C1 segment of cervical spinal cord (tissue), 14 donors: Measurements from ENCODE around the gene DNPEP.

Experiments
- DNase-seq, 14 donors: peaks; one replicate each; lab custom pipeline; 2025; lab: John Stamatoyannopoulos, UW

The DNPEP gene

GRCh38 chr2:219387306-219388120 lies at the start of gene DNPEP:
Gene DNPEP (minus strand): TSS chr2:219387912. CDS start chr2:219387794, 118 bp downstream.
- peak in 11 of 14 donors; percentile 54 to 100 (median 97) for DNase-seq

- DNase-seq = no peak
Measured at GRCh38 chr2:219437141-219437540, 49.4 kb upstream of the DNPEP start.

DNA sequence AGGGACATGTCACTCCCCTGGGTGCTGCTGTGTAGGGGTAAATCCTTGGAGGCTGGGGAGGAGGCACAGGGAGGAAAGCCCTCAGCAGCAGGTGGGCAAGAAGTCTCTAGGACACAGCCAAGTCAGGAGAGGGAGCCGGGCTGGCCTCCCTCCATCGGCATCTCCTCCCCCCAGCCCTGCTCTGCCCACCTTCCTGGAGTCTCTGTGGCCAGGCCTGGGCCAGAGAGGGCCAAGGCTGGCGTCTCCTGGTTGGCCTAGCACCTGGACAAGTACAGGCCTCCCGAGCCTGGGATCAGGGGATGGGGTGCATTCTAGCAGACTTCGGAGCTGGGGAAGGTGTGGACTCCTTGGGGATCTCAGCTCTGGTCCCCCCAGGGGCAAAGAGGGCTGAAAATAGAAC lies 48.8 kb upstream of the DNPEP start:
- DNase-seq = no peak

GRCh38 chr2:219435701-219436100 lies 48.0 kb upstream of the DNPEP start:
- no peak for DNase-seq

DNA sequence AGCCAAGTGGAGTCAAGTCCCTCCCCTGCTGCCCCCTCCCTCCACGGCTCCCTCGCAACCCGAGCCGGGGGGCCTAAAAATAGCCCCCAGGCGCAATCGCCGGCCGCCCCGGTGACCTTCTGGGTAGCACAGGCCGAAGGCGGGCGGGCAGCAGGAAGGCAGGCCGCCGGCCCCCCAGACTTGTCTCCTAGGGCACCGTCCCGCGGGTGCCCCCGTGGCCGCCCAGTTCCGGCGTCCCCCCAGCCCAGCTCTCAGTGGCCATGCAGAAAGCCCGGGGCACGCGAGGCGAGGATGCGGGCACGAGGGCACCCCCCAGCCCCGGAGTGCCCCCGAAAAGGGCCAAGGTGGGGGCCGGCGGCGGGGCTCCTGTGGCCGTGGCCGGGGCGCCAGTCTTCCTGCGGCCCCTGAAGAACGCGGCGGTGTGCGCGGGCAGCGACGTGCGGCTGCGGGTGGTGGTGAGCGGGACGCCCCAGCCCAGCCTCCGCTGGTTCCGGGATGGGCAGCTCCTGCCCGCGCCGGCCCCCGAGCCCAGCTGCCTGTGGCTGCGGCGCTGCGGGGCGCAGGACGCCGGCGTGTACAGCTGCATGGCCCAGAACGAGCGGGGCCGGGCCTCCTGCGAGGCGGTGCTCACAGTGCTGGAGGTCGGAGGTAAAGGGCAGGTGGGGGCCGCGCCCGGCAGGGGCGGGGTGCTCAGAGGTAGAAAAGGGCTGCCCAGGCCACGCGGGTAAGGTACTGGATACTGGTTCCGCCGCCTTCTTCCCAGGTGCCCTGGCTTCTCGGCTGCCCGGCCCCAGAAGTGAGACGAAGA lies 47.2 kb upstream of the DNPEP start, which contains the start of gene SPEG:
SPEG (plus strand) TSS at position 126 of the 808 bp plus-strand sequence; CDS start at position 261, 135 bp downstream.
- DNase-seq = no peak

- DNase-seq = no peak
Measured at GRCh38 chr2:219434468-219434717, 46.7 kb upstream of the DNPEP start.

- no peak for DNase-seq
Measured at GRCh38 chr2:219433666-219434467, 46.2 kb upstream of the DNPEP start.

DNA sequence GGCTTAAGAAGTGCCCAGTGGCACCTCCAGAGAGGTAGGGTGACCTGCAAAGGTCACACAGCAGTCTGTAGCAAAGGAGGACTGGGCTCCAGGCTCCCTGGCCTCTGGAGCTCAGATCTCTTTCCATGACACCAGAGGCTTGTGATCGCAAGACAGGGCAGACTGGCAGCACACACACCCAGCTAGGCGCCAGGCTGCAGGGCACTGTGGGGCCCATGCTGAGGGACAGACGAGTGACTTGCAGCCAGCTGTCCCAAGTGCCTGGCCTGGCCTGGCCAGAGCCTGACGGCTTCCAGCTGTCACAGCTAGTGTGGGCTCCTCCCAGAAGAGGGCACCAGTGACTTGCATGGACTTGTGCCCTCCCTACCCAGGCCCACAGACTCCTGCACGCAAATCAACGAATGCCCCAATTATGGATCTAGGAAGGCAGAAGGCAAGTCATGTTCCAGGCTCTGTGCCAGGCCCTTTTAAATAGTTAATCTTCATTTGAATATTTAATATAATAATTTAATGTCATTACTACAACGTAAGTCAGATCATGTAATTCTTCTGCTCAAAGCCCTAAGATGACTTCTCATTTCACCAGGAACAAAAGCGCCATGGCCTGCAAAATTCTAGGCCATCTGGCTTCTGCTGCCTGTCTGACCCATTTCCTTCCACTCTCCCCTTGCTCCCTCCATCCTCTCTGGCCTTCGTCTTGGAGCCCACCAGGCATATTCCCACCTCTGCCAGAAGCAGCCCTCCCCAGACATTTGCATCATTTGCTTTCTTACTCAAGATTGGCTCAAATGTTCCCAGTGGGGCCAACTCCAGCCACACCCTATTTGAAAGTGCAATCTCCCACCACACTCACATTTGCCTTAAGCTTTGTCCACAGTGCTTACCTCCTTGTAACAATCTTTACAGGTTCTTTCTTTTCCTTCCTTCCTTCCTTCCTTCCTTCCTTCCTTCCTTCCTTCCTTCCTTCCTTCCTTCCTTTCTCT lies 43.2 kb upstream of the DNPEP start:
- peak in 5 of 14 donors; percentile 4 to 42 (median 25) for DNase-seq

DNA sequence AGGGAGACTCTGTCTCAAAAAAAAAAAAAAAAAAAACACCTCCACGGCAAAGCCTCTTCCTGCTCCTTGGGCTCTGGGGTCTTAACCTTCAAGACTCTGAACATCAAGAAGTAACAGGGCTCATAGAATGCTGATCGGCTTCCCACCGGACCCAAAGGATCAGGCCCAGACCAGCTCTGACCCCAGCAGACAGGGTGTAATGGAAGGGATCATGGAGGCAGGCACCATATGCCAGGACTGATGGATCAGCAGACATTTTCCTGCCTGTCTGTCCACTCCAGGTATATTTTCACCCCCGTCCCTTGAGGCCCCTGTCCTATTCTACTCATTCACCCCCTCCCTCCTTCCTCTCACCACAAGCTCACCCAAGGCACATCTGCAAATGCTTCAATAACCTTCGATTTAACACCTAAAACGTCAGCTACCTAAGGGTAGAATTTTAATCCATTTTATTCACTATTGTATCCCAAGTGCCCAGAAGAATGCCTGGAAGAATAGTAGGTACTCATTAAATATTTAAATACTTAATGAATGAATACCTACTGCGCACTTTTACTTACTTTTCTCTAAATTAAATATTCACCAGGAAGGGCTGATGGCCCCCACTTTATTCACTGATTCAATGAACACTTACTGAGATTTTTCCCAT lies 42.4 kb upstream of the DNPEP start:
- no peak for DNase-seq

DNA sequence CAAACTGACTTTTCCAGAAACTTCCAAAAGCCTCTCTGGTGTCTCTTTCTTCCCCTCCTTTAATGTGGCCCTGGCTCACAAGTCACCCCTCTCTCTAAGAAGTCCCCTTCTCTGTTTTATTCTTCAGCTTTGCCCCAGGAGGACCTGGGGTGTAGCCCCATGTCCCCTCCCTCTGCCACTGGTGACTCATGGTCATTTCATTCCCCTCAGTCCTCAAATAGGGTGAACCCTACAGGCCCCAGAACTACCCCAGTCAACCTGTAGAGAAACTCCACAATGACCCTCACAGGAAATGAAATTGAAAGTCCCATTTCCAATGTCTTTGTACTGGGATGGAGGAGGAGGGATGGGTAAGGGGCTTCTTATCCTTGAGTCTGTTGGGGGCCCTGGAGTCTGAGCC lies 40.8 kb upstream of the DNPEP start:
- no peak for DNase-seq

- DNase-seq = no peak
Measured at GRCh38 chr2:219426534-219427136, 38.9 kb upstream of the DNPEP start.

DNA sequence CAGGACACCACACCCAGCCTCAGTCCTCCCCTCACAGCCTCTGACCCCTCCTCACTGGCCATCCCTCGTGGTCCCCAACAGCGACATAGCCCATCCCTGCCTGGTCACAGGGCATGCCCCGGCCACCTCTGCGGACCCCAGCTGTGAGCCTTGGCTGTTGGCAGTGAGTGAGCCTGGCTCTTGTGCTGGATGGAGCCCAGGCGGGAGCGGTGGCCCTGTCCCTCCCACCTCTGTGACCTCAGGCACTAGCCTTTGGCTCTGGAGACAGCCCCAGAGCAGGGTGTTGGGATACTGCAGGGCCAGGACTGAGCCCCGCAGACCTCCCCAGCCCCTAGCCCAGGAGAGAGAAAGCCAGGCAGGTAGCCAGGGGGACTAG lies 38.3 kb upstream of the DNPEP start:
- no peak for DNase-seq

DNA sequence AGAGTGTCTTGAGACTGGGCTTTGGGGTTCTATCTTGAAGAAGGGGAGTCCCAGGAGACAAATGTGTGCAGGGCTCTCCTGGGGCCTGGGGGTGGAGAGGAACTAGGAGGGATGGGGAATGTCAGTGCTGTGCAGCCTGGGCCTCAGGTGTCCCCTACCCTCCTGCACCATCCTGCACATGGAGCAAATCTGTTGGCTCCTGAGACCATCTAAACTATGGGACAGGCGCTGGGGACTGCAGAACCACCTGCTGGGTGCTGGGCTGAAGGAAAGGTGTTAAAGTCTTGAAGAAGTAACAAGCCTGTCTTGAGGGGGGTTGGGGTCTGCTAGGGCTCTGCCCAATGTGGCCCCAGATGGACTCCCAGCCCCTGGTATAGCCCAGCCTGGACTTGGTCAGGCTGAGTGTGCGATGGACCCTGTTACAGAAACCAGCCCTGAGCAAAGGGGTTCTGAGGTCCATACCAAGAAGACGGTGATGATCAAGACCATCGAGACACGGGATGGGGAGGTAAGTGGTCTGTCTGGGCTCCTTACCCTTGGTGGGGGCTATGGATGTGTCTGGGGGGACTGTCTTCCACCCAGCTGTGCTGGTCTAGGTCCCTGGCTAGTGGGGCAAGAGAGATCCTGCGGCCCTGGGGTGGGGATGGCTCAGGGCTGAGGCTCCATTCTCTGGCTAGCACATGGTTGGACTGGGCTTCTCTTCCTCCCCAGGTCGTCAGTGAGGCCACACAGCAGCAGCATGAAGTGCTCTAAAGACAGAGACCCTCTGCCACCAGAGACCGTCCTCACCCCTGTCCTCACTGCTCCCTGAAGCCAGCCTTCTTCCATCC lies 37.7 kb upstream of the DNPEP start:
- DNase-seq = no peak

- no peak for DNase-seq
Measured at GRCh38 chr2:219423652-219424377, 36.1 kb upstream of the DNPEP start.

- DNase-seq = no peak
Measured at GRCh38 chr2:219422952-219423534, 35.3 kb upstream of the DNPEP start.

GRCh38 chr2:219421323-219421722 lies 33.6 kb upstream of the DNPEP start:
- no peak for DNase-seq

GRCh38 chr2:219420687-219421086 lies 33.0 kb upstream of the DNPEP start:
- no peak for DNase-seq
